ENCODE measurements around the gene NNMT.
A peak's percentile ranks its signal among the peaks of the same experiment; 100 is the strongest.

The NNMT gene

GRCh38 chr11:114261791-114262190 lies 34.4 kb upstream of the NNMT start:
- Histone ChIP-seq H3K27me3 (replicated peaks; ENCODE audit: insufficient read depth, low read length) (no peaks in the 10 kb centered on the region), H3F3A (ENCODE audit: insufficient read depth, low read length) (no peaks in the 10 kb centered on the region), H2AFZ (ENCODE audit: low read length) (no peak overlapping the region), H3K27ac (ENCODE audit: low read length) (no peak overlapping the region), H3K4me2 (ENCODE audit: low read depth, low read length) (no peak overlapping the region), H3K79me2 (ENCODE audit: low read length) (no peaks in the 10 kb centered on the region), H3K9me3 (replicated peaks; ENCODE audit: insufficient read depth, low read length) (no peaks in the 10 kb centered on the region), H3K9me2 (replicated peaks; ENCODE audit: insufficient read depth, low read length) (no peaks in the 10 kb centered on the region), H3K4me1 (ENCODE audit: low read length) (no peaks in the 10 kb centered on the region), H3K4me3 (ENCODE audit: low read length) (no peak overlapping the region), H3K36me3 (replicated peaks; ENCODE audit: insufficient read depth, low read length) (no peaks in the 10 kb centered on the region), H4K20me1 (ENCODE audit: insufficient read depth, low read length) (no peaks in the 10 kb centered on the region), H3K9ac (ENCODE audit: low read length) (no peak overlapping the region)
- TF ChIP-seq EZH2 (optimal IDR thresholded peaks at IDR 0.05; ENCODE audit: low read depth, low read length) (no peak), EZH2phosphoT487 (IDR thresholded peaks at IDR 0.05; ENCODE audit: low read length) (no peak), CTCF (IDR thresholded peaks at IDR 0.05; ENCODE audit: low read length) (no peak)
- no peak for DNase-seq

GRCh38 chr11:114262681-114263512 lies 33.3 kb upstream of the NNMT start:
- no peaks in the 10 kb centered on the region for H3K9me2 ChIP-seq (replicated peaks; ENCODE audit: insufficient read depth, low read length)
- H3K4me3 ChIP-seq (ENCODE audit: low read length) = no peak overlapping the region
- TF ChIP-seq EZH2 (optimal IDR thresholded peaks at IDR 0.05; ENCODE audit: low read depth, low read length) (no peak), CTCF (IDR thresholded peaks at IDR 0.05; ENCODE audit: low read length) (peak; percentile 65)
- no peaks in the 10 kb centered on the region for H3K9me3 ChIP-seq (replicated peaks; ENCODE audit: insufficient read depth, low read length)
- no peaks in the 10 kb centered on the region for H3K27me3 ChIP-seq (replicated peaks; ENCODE audit: insufficient read depth, low read length)
- no peaks in the 10 kb centered on the region for H3K36me3 ChIP-seq (replicated peaks; ENCODE audit: insufficient read depth, low read length)
- H4K20me1 ChIP-seq (ENCODE audit: insufficient read depth, low read length) = no peaks in the 10 kb centered on the region
- H3K79me2 ChIP-seq (ENCODE audit: low read length) = no peaks in the 10 kb centered on the region
- no peak overlapping the region for H3K9ac ChIP-seq (ENCODE audit: low read length)
- peak; percentile 27 for DNase-seq
- no peak overlapping the region for H3K4me2 ChIP-seq (ENCODE audit: low read depth, low read length)
- H3K4me1 ChIP-seq (ENCODE audit: low read length) = no peaks in the 10 kb centered on the region
- H3K27ac ChIP-seq (ENCODE audit: low read length) = no peak overlapping the region
- H3F3A ChIP-seq (ENCODE audit: insufficient read depth, low read length) = no peaks in the 10 kb centered on the region
- no peak overlapping the region for H2AFZ ChIP-seq (ENCODE audit: low read length)

GRCh38 chr11:114263513-114264170 lies 32.6 kb upstream of the NNMT start:
- H3K9me2 ChIP-seq (replicated peaks; ENCODE audit: insufficient read depth, low read length) = no peaks in the 10 kb centered on the region
- H3F3A ChIP-seq (ENCODE audit: insufficient read depth, low read length) = no peaks in the 10 kb centered on the region
- H3K27ac ChIP-seq (ENCODE audit: low read length) = no peak overlapping the region
- no peaks in the 10 kb centered on the region for H3K27me3 ChIP-seq (replicated peaks; ENCODE audit: insufficient read depth, low read length)
- no peak overlapping the region for H3K9ac ChIP-seq (ENCODE audit: low read length)
- no peak overlapping the region for H3K4me2 ChIP-seq (ENCODE audit: low read depth, low read length)
- H3K4me3 ChIP-seq (ENCODE audit: low read length) = no peak overlapping the region
- DNase-seq = no peak
- TF ChIP-seq EZH2 (optimal IDR thresholded peaks at IDR 0.05; ENCODE audit: low read depth, low read length) = no peak
- TF ChIP-seq CTCF (IDR thresholded peaks at IDR 0.05; ENCODE audit: low read length) = no peak
- no peak for TF ChIP-seq EZH2phosphoT487 (IDR thresholded peaks at IDR 0.05; ENCODE audit: low read length)
- H3K36me3 ChIP-seq (replicated peaks; ENCODE audit: insufficient read depth, low read length) = no peaks in the 10 kb centered on the region
- H4K20me1 ChIP-seq (ENCODE audit: insufficient read depth, low read length) = no peaks in the 10 kb centered on the region
- no peaks in the 10 kb centered on the region for H3K4me1 ChIP-seq (ENCODE audit: low read length)
- no peaks in the 10 kb centered on the region for H3K9me3 ChIP-seq (replicated peaks; ENCODE audit: insufficient read depth, low read length)
- H2AFZ ChIP-seq (ENCODE audit: low read length) = no peak overlapping the region
- H3K79me2 ChIP-seq (ENCODE audit: low read length) = no peaks in the 10 kb centered on the region
